ENCODE data around the gene SYNJ2. TPM values are rescaled to one million over a fixed set of nuclear protein-coding genes. Genes with fewer than 3 reads are reported as not detected.
"Not testable (repeated sequence)": the region's sequence is repeated elsewhere in the genome, so short reads cannot be mapped to it uniquely, and the experiment has no call there.

Gene SYNJ2
- total RNA-seq (10 to 100 TPM; 22.4 to 36.6 (median 22.5) TPM), polyA plus RNA-seq (10 to 100 TPM; 12.0 to 18.0 TPM), total RNA-seq (107 reads per million, percentile 85 among the genes with 10 or more reads in this experiment)

- ChIA-PET CTCF (interaction anchor here (0.8 to 2.1 kb wide), 3 partner anchors 67 to 91 kb away, joined by 3 to 7 read pairs (median 4); no protein-coding TSS in a partner anchor), POLR2A (interaction anchor here (0.5 to 4.1 kb wide), 12 partner anchors 9 to 211 kb away, joined by 3 to 20 read pairs (median 4); no protein-coding TSS in a partner anchor)
- Mint-ChIP-seq H3K4me3 (peak within 1 kb of the TSS; percentile 75 to 94 (median 84)), H3K4me1 (peaks cover 26 to 64% (median 54%) of the 10 kb centered on the region in 7 donors), H3K36me3 (peaks cover 0 to 3% (median 0%) of the 10 kb centered on the region in 5 donors), H3K27ac (peak within 1 kb of the TSS; percentile 78 to 95 (median 88)), H3K9me3 (no peaks in the 10 kb centered on the region), H3K27me3 (no peaks in the 10 kb centered on the region)
- Histone ChIP-seq H3K36me3 (ENCODE audit: control insufficient read depth in 2 of 3, insufficient read depth in 3 of 3, low read length in 3 of 3) (peaks cover 0 to 7% (median 0%) of the 10 kb centered on the region in 3 experiments), H3K9me3 (ENCODE audit: control insufficient read depth in 2 of 3, low read length in 3 of 3) (no peaks in the 10 kb centered on the region), H3K27me3 (ENCODE audit: control insufficient read depth in 2 of 2, insufficient read depth in 2 of 2, low read length in 2 of 2) (no peaks in the 10 kb centered on the region), H3K4me1 (ENCODE audit: control insufficient read depth in 2 of 2, insufficient read depth in 2 of 2, low read length in 2 of 2) (peaks cover 27 to 38% of the 10 kb centered on the region in 2 donors), H3K27ac (ENCODE audit: low read depth, low read length) (peak within 1 kb of the TSS; percentile 83), H3K4me3 (ENCODE audit: low read length) (peak within 1 kb of the TSS; percentile 81)
- DNase-seq: peak; percentile 73 to 89 (median 87)
- intact Hi-C loops (cut with micrococcal nuclease): loop anchor here (1.0 to 10.0 kb wide), 18 partner anchors 9 to 1204 kb away; partner anchors contain the start of genes ARID1B (in 1 of the 2), GTF2H5 (in 1 of the 2), SERAC1 (in 1 of the 2) and SNX9 (in 1 of the 2)
- peak; percentile 96 for ATAC-seq
Observed at GRCh38 chr6:157981395-157982101, at the start of gene SYNJ2. SYNJ2 (plus strand) TSS chr6:157981863; CDS start chr6:157981962, 99 bp downstream.

- no peaks in the 10 kb centered on the region for H3K27me3 ChIP-seq (ENCODE audit: control insufficient read depth in 2 of 2, insufficient read depth in 2 of 2, low read length in 2 of 2)
- CTCF ChIA-PET: interaction anchor here (1.3 kb wide), 1 partner anchor 63 kb away, joined by 4 read pairs; no protein-coding TSS in a partner anchor
- H3K9me3 ChIP-seq (ENCODE audit: control insufficient read depth in 2 of 3, low read length in 3 of 3): no peaks in the 10 kb centered on the region
- no peak overlapping the region for H3K4me3 ChIP-seq (ENCODE audit: low read length)
- H3K4me1 Mint-ChIP-seq: peaks cover 0 to 12% (median 0%) of the 10 kb centered on the region in 7 donors
- H3K27ac ChIP-seq (ENCODE audit: low read depth, low read length): no peak overlapping the region
- H3K9me3 Mint-ChIP-seq: no peaks in the 10 kb centered on the region
- no peaks in the 10 kb centered on the region for H3K27me3 Mint-ChIP-seq
- POLR2A ChIA-PET: interaction anchor here (0.6 to 2.3 kb wide), 2 partner anchors 11 to 908 kb away, joined by 5 read pairs; no protein-coding TSS in a partner anchor
- peaks cover 13 to 54% (median 29%) of the 10 kb centered on the region in 5 donors for H3K36me3 Mint-ChIP-seq
- no peak for ATAC-seq
- no peak overlapping the region for H3K4me3 Mint-ChIP-seq
- intact Hi-C loops (cut with micrococcal nuclease): no loop called here
- peaks cover 0 to 66% (median 24%) of the 10 kb centered on the region in 3 experiments for H3K36me3 ChIP-seq (ENCODE audit: control insufficient read depth in 2 of 3, insufficient read depth in 3 of 3, low read length in 3 of 3)
- no peaks in the 10 kb centered on the region for H3K4me1 ChIP-seq (ENCODE audit: control insufficient read depth in 2 of 2, insufficient read depth in 2 of 2, low read length in 2 of 2)
- no peak for DNase-seq
- H3K27ac Mint-ChIP-seq: peak overlapping the region in 3 of 9 donors; percentile 7 to 62 (median 14)
Observed at GRCh38 chr6:157935786-157936185, 45.9 kb upstream of the SYNJ2 start.

GRCh38 chr6:157937318-157937717 lies 44.3 kb upstream of the SYNJ2 start:
- H3K9me3 ChIP-seq (ENCODE audit: control insufficient read depth in 2 of 3, low read length in 3 of 3): no peaks in the 10 kb centered on the region
- no peak for ATAC-seq
- CTCF ChIA-PET: interaction anchor here (1.2 to 1.3 kb wide), 2 partner anchors 89 to 135 kb away, joined by 5 to 6 read pairs; no protein-coding TSS in a partner anchor
- H3K27me3 ChIP-seq (ENCODE audit: control insufficient read depth in 2 of 2, insufficient read depth in 2 of 2, low read length in 2 of 2): no peaks in the 10 kb centered on the region
- POLR2A ChIA-PET: interaction anchor here (2.3 kb wide), 1 partner anchor 10 kb away, joined by 5 read pairs; no protein-coding TSS in a partner anchor
- H3K4me1 ChIP-seq (ENCODE audit: control insufficient read depth in 2 of 2, insufficient read depth in 2 of 2, low read length in 2 of 2): no peaks in the 10 kb centered on the region
- H3K9me3 Mint-ChIP-seq: no peaks in the 10 kb centered on the region
- no peak overlapping the region for H3K4me3 ChIP-seq (ENCODE audit: low read length)
- peaks cover 0 to 67% (median 24%) of the 10 kb centered on the region in 3 experiments for H3K36me3 ChIP-seq (ENCODE audit: control insufficient read depth in 2 of 3, insufficient read depth in 3 of 3, low read length in 3 of 3)
- peaks cover 0 to 16% (median 0%) of the 10 kb centered on the region in 7 donors for H3K4me1 Mint-ChIP-seq
- intact Hi-C loops (cut with micrococcal nuclease): no loop called here
- H3K27me3 Mint-ChIP-seq: no peaks in the 10 kb centered on the region
- H3K27ac ChIP-seq (ENCODE audit: low read depth, low read length): no peak overlapping the region
- no peak overlapping the region for H3K4me3 Mint-ChIP-seq
- no peak for DNase-seq
- peaks cover 16 to 55% (median 29%) of the 10 kb centered on the region in 5 donors for H3K36me3 Mint-ChIP-seq
- H3K27ac Mint-ChIP-seq: peak overlapping the region in 2 of 9 donors; percentile 53 to 54

GRCh38 chr6:157937916-157938315 lies 43.7 kb upstream of the SYNJ2 start:
- CTCF ChIA-PET: no interaction called here
- no peak overlapping the region for H3K27ac ChIP-seq (ENCODE audit: low read depth, low read length)
- peaks cover 17 to 59% (median 32%) of the 10 kb centered on the region in 5 donors for H3K36me3 Mint-ChIP-seq
- intact Hi-C loops (cut with micrococcal nuclease): loop anchor here in 1 of 2 donors (2.0 kb wide), 1 partner anchor 13 kb away; no protein-coding TSS in a partner anchor
- H3K4me3 Mint-ChIP-seq: no peak overlapping the region
- no peaks in the 10 kb centered on the region for H3K27me3 ChIP-seq (ENCODE audit: control insufficient read depth in 2 of 2, insufficient read depth in 2 of 2, low read length in 2 of 2)
- H3K4me1 ChIP-seq (ENCODE audit: control insufficient read depth in 2 of 2, insufficient read depth in 2 of 2, low read length in 2 of 2): no peaks in the 10 kb centered on the region
- POLR2A ChIA-PET: no interaction called here
- H3K9me3 ChIP-seq (ENCODE audit: control insufficient read depth in 2 of 3, low read length in 3 of 3): no peaks in the 10 kb centered on the region
- DNase-seq (no peak), ATAC-seq (no peak)
- no peaks in the 10 kb centered on the region for H3K9me3 Mint-ChIP-seq
- H3K4me3 ChIP-seq (ENCODE audit: low read length): no peak overlapping the region
- H3K36me3 ChIP-seq (ENCODE audit: control insufficient read depth in 2 of 3, insufficient read depth in 3 of 3, low read length in 3 of 3): peaks cover 0 to 67% (median 24%) of the 10 kb centered on the region in 3 experiments
- H3K27ac Mint-ChIP-seq: peak overlapping the region in 3 of 9 donors; percentile 54 to 75 (median 54)
- no peaks in the 10 kb centered on the region for H3K27me3 Mint-ChIP-seq
- peaks cover 0 to 16% (median 0%) of the 10 kb centered on the region in 7 donors for H3K4me1 Mint-ChIP-seq

GRCh38 chr6:157940375-157941036 lies 41.2 kb upstream of the SYNJ2 start:
- peak overlapping the region in 6 of 9 donors; percentile 8 to 47 (median 32) for H3K27ac Mint-ChIP-seq
- H3K27me3 ChIP-seq (ENCODE audit: control insufficient read depth in 2 of 2, insufficient read depth in 2 of 2, low read length in 2 of 2); H3K9me3 ChIP-seq (ENCODE audit: control insufficient read depth in 2 of 3, low read length in 3 of 3); POLR2A ChIA-PET; H3K27ac ChIP-seq (ENCODE audit: low read depth, low read length); CTCF ChIA-PET; H3K4me3 ChIP-seq (ENCODE audit: low read length); H3K4me3 Mint-ChIP-seq; H3K4me1 ChIP-seq (ENCODE audit: control insufficient read depth in 2 of 2, insufficient read depth in 2 of 2, low read length in 2 of 2); H3K27me3 Mint-ChIP-seq; ATAC-seq; H3K9me3 Mint-ChIP-seq: not testable (repeated sequence)
- DNase-seq: peak in 1 of 9 donors; percentile 54
- peaks cover 0 to 20% (median 4%) of the 10 kb centered on the region in 7 donors for H3K4me1 Mint-ChIP-seq
- intact Hi-C loops (cut with micrococcal nuclease): loop anchor here in 1 of 2 donors (10.0 kb wide), 1 partner anchor 626 kb away; no protein-coding TSS in a partner anchor
- H3K36me3 Mint-ChIP-seq: peaks cover 12 to 64% (median 36%) of the 10 kb centered on the region in 5 donors
- H3K36me3 ChIP-seq (ENCODE audit: control insufficient read depth in 2 of 3, insufficient read depth in 3 of 3, low read length in 3 of 3): peaks cover 0 to 76% (median 12%) of the 10 kb centered on the region in 3 experiments
